GM19193 (cell line): ENCODE data around the gene MED12L.

Experiments used
- POLR2A ChIP-seq: IDR thresholded peaks from 4 replicates; pipeline ENCODE4 v1.6.1; 2011; ENCODE audit not compliant: insufficient read depth, insufficient read length; ENCODE audit errors: extremely low read depth

Gene MED12L

DNA sequence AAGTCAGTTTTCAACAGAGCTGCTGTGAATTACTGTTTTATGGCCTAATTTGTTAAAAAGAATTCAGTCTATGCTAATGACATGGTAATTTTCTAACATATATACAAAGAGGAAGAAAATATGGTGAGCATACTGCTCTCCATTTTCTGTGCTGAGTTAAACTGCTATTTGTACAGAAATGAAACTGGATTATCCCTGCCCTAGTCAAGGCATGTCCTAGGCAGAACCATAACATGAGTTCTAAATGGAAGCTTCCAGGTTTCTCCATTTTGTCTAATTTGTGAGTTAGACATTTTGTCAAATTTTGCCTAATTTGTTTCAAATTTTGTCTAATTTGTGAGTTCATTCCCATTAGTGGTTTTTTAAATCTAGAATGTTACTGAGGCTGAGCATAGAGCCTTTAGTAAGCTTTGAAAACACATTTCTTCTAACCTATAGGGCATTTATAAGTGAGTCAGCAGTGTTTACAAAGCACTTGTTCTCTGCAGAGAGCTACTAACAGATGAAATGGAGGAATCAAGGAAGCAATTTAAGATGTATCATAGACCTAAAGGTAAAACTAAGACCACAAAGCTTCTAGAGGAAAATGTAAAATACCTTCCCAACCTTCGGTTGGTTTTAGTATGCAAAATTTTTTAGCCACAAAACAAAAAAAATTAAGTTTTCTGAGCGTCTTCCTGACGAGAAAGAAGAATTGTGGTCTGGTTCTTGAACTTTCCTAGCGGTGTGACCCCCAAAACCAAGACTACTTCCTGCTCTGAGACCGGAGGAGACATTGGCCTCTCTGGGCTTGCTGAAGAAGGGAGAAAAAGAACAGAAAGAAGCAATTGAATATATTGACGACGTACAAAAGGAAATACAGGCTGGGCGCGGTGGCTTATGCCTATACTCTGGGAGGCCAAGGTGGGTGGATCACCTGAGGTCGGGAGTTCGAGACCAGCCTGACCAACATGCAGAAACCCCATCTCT, 183.1 kb downstream of the MED12L start:
- no peak for TF ChIP-seq POLR2A

DNA sequence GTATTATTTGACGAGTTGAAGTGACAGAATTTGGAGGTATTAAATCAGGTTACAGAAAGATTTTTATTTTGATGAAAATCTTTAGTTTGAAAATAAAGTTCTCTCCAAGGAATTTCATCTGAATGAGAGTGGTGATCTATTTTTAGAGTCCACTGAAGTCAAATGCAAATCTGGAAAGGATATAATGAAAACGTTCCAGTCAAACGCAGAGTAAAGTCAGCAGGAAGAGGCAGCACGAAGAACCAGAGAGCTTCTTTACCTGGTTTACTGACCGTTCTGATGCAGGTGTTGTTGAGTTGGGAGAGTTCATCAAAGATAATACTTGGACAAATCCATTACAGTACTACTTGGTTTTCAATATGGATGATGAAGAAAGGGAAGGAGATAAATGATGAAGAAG, 184.2 kb downstream of the MED12L start:
- TF ChIP-seq POLR2A, result no peak

DNA sequence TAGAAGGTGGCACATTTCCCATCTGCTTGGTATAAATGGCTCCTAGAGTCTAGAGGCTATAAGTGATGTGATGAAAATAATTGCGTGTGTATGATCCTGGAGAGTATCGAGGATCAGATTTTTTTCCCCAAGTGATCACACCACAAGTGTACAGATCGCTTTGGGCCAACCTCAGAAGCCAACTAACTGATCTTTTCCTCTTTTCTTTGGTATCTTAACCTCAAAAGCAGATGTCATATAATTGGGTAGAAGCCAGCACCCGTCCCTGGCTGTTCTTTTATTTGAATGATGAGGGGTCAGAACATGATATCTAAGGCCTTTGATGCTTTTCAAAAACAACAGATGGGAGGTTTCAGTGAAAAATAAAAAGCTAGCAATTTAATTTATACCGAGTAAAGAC, 189.6 kb downstream of the MED12L start:
- no peak for TF ChIP-seq POLR2A

DNA sequence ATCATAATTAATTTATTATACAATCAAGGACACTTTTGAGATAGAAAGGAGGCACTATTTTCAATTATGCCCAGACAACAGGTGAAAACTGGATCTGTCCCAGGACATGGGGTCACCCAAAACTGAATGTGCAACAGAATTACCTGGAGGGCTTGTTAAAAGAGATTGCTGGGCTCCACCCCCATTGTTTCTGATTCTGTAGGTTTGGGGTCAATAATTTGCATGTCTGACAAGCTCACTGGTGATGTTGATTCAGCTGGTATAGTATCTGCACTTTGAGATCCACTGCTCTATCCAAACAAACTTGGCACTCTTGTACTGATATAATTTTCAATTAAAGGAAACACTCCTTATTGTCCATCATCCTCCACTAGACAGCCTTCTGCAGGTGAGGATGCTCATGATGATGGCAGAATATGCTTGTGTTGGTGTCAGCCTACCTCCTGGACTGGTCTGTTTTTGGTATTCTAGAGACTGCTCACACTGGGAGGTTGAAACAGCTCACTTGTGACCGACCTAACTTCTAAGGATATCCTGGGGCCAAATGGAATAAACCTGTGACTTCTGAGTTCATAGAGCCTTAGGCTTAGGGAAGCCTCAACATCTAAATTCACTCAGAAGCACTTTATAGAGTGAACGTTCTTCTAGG, 190.7 kb downstream of the MED12L start:
- no peak for TF ChIP-seq POLR2A

DNA sequence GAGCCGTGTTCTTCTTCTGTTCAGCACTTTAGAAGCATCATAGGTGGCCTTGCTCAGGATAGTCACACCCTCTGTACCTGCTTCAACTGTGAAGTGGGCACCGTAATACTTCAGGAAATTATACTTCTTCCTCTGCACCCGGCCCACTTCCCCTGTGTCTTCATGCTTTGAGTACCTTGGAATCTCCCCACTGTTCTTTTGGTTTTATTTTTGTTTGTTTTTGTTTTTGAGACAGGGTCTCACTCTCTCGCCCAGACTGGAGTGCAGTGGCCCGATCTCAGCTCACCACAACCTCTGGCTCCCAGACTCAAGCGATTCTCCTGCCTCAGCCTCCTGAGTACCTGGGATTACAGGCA, 191.2 kb downstream of the MED12L start:
- TF ChIP-seq POLR2A, result no peak

DNA sequence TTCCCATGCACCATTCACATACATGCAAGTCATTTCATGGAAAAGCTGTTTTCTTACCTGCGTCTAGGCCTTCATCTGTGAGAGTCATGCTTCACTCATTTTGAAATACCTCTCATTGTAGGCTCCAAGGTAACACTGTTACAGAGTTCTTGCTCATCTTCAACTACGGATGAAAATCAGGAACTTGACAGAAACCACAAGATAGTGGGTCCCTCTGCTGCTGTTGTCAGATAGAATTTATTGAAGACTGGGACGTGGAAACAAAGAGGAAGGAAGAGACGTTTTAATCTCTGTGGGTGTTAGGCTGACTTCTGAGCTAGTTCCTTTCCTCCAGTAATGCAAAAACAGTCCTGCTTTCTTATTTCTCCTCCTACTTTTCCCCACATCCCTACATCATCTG, 192.8 kb downstream of the MED12L start, which contains the start of gene P2RY14:
P2RY14 (minus strand) TSS at position 313 of the 400 bp plus-strand sequence. CDS start 64,226 bp downstream, outside the sequence.
- TF ChIP-seq POLR2A, result no peak

DNA sequence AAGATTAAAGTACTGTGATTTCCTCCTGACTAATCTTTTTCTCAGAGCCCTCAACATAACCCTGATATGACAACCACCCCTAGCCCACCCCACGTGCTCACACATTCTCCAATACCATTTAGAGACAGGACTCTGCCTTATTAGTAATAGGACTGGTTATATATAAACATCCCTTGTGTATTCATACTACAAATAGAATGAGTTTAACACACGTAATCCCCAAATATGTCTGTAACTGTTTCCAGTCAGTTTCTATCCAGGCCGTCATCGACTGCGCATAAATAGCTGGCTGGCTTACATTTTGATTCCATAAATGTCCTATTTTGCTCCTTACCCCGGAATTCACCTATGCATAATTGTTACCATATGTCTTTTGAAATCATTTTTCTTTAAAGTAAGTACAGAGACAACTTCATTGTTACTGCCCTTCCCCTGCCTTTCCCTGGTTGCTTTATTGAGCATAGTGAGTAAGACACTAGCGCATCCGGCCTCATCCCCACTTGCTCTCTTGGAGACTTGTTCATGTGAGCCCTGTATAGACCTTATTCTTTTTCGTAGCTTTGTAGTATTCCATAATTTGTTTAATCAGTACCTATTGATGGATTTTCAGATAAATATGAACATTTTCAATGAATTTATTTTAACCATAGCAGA, 196.3 kb downstream of the MED12L start:
- no peak for TF ChIP-seq POLR2A

DNA sequence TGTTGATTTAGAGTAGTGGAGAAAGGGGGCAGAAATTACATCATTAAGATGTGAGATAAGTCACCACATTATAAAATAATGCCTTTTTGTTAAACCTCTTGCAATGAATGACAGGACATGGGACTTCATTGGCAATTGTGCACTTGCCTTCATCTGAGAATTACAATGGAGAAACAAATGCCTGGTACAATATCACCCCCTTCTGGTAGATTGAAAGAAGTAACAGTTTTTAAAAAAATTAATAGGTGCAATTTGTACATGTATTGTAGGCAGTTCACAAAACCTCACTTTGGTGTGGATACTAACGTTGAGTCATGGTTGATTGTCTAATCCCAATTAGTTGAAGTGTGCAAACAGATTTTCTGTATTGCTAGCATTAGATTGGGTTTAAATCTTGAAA, 197.5 kb downstream of the MED12L start:
- TF ChIP-seq POLR2A, result no peak

DNA sequence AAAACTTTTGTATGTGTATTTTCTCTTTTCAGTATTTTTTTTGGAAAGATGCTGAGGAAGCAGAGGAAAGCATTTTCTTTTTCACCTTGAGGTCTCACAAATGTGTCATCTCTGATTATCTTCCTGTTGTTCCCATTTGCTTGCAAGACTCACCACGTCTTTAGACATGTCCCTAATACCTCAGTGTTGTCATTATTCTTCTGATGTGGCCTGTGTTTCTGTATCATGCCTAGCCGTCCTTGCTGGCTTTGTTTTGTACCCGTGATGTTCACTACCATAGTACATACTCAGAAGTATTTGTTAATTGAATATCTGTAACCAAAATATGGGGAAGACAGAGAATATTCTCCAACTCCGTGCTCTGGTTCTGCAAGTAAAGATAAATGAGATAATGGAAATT, 197.9 kb downstream of the MED12L start:
- no peak for TF ChIP-seq POLR2A

DNA sequence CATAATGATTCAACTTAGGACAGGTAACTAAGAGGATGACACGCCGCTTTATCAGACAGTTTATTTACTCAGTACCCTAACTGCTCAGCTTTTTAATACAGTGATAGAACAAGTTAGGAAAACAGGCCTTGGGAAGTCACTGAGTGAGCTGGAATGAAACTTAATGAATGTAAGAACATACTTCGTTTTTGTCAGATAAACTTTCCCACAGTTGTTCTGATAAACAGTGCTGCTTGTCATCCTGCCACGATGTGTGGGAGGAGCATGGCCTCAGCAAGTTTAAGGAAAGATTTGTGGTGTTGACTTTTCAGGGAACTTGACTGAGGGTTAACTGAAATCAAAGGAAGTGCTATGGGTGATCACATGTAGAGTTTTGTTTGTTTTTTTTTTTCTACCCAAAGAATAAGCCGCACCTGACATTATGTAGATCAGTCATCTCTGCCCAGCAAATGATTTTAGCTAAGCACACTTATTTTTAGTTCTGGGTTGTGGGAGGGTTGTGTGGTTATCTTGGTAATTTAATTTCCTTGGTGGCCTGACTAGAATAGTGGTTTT, 198.5 kb downstream of the MED12L start:
- no peak for TF ChIP-seq POLR2A

DNA sequence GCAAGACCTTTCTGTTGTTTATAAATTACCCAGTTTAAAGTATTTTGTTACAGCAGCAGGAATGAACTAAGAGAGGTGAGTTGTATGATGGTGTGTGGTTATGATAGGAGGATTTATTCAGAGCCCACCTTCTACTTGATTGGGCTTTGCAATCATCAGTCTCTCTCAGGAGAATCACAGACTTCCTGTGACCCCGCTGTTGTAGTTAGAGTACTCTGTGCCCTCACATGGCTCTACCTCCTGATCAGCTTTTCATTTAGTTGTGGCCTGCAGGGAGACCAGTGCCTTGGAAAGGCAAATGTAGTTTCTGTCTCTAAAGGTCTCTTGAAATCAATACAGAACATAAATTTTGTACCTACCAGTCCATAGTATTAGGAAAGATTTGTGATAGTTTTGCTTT, 200.5 kb downstream of the MED12L start:
- no peak for TF ChIP-seq POLR2A

DNA sequence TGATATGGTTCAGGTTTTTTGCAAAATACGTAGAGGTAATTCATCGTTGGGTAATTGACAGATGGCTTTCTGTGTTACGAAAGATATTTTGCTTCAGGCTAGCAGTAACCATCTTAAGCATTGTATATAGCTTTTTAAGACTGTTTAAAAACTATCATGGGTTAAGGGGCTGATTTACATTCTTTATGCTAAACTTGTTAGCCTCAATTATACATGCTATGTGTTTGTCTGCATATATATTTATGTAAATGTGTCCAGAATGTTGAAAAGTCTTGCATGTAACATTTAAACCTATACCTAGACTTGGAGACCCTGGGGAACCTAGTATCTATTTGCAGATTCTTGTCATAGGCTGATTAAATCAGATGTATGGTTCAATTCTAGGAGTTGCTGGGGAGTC, 204.0 kb downstream of the MED12L start:
- no peak for TF ChIP-seq POLR2A

DNA sequence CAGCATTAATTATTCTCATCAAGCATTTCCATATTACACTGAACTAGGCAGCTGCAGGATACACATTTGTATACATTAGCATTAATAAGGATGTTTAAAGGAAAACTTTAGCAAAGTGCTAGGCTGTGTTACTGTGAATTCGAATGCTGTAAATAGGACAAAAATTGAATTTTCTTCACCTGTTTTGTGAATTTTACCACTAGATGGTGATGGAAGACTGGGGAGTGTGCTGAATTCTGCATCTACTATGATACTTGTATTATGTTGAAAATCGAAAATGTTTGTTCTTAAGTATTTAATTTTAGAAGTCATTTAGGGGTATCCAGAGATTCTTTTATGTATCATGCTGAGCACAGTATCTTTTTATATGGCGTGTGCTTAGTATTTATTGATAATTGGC, 205.2 kb downstream of the MED12L start:
- TF ChIP-seq POLR2A, result no peak

DNA sequence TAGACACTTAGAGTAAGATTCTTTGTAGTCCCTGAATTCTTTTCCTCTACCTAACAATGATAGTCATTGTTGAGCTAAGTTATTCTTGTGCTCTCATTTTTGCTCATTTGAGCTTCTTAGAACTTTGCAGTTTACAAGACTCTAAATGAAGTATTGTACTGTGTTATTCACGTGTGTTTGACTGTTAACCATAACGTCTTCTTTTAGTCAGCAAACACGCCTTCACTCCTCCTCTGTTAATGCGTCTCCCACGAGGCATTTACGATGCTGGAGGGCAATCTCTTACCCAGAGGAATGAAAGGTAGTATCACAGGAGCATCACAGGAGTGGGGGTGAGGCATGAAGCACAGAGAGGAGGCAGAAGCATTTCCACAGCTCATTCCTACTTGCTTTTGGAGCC, 207.7 kb downstream of the MED12L start:
- no peak for TF ChIP-seq POLR2A

DNA sequence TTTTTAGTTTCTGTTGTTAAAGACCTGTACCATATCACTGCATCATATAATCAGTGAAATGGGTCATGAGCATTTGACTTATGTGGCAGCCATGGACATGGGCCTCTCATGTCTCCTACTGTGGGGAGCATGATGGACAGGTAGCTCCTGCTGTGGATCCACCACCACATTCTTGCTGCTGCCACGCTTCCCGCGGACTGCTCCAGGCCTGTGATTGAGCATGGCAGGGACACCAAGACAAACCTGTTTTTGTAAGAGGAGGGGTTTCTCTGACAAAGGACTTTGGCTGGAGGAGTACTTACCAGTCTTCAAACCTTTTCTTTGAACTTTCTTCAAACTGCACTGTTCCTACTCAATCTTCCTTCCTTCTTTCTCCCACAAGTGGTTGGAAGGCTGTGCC, 210.8 kb downstream of the MED12L start:
- TF ChIP-seq POLR2A, result no peak

DNA sequence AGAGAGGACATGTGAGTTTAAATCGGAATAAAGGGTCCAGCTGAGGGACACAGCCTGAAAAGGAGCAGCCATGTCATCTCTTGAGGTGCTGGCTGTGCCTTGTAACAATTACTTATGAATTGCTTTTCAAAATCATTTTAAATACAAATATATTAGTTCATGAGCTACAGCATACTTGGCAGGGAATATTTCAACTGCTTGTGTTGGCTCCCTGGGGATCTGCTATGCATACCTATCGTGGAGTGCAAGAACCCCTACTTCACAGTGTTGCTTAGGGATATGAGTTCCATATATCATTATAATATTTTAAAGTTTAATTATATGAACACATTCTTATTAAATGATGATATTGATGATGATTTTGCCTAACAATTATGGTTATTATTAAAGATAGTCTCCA, 212.0 kb downstream of the MED12L start:
- no peak for TF ChIP-seq POLR2A

DNA sequence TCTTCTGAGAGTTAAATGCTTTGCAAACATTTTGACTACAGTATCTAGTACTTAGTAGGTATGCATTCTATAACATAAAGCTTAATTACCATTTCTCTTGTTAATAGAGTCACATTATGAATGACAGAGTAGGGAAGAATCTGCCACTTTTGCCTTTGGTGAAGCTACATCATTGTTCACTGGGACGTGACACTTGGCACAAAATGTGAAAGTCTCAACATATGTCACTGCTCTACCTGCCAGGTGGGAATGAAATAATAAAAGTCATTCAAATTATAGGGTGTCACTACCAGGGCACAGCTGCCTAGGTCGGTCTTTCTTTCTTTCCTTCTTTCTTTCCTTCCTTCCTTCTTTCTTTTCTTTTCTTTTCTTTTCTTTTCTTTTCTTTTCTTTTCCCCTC, 213.5 kb downstream of the MED12L start:
- TF ChIP-seq POLR2A, result no peak
